ENCODE data around the gene SH3GL1.

The SH3GL1 gene

DNA sequence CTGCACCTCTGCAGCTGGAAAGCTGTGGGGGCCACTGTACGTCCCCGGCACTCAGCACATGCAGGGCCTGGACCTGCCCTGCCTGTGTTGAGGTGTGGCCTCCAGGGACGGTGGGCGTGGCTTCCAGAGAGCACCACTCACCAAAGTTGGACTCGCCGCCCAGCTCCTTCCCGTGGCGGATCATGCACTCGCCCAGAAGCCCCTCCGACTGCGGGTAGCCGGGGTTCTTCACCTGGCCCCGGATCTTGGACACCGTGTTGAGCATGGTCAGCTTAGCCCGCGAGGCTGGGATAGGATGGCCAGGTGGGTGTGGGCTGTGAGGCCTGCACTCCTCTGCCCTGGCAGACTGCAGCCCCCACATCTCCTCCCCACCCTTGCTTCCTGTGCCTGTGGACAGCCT, 35.0 kb downstream of the SH3GL1 start:
- H3K4me3 ChIP-seq (ENCODE audit: low read length) = no peak overlapping the region
- no peak for DNase-seq (ENCODE audit: low read depth)
- TF ChIP-seq, protein P1, sequence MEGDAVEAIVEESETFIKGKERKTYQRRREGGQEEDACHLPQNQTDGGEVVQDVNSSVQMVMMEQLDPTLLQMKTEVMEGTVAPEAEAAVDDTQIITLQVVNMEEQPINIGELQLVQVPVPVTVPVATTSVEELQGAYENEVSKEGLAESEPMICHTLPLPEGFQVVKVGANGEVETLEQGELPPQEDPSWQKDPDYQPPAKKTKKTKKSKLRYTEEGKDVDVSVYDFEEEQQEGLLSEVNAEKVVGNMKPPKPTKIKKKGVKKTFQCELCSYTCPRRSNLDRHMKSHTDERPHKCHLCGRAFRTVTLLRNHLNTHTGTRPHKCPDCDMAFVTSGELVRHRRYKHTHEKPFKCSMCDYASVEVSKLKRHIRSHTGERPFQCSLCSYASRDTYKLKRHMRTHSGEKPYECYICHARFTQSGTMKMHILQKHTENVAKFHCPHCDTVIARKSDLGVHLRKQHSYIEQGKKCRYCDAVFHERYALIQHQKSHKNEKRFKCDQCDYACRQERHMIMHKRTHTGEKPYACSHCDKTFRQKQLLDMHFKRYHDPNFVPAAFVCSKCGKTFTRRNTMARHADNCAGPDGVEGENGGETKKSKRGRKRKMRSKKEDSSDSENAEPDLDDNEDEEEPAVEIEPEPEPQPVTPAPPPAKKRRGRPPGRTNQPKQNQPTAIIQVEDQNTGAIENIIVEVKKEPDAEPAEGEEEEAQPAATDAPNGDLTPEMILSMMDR (conservative IDR thresholded peaks at IDR 0.05; ENCODE audit: low read depth, low read length) = no peak

DNA sequence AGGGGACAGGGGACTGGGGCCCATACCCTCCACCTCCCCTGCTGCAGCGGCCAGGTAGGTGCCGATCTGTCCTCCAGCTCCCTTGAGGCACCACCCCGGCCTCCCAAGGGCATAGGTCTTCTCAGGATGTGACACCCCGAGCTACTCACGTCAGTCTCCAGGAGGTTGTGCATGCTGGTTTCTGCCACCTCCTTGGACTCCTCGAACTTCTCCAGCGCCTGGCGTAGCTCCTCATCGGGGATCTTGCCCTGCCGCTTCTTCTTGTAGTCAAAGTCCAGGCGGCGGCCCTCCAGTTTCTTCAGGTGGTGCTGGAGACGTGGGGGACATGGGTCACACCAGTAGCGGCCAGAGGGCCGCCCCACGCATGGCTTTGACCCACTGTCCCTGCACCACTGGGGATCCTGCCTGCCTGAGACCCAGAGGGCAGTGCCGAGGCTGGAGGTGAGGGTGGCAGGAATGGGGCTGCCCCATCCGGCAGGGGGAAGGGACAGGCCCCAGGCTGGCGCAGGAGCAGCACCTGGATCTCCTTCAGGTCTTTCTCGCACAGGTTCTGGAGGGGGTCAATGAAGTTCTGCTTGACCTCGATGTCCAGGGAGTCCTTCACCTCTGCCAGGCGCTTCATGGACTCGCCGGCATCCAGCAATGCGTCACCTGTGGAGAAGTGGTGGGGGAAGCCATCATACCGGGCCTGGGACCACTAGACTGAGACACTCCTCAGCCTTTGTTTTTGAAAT, 36.6 kb downstream of the SH3GL1 start:
- TF ChIP-seq, protein P1 (conservative IDR thresholded peaks at IDR 0.05; ENCODE audit: low read depth, low read length) = no peak
- no peak for DNase-seq (ENCODE audit: low read depth)
- no peak overlapping the region for H3K4me3 ChIP-seq (ENCODE audit: low read length)

DNA sequence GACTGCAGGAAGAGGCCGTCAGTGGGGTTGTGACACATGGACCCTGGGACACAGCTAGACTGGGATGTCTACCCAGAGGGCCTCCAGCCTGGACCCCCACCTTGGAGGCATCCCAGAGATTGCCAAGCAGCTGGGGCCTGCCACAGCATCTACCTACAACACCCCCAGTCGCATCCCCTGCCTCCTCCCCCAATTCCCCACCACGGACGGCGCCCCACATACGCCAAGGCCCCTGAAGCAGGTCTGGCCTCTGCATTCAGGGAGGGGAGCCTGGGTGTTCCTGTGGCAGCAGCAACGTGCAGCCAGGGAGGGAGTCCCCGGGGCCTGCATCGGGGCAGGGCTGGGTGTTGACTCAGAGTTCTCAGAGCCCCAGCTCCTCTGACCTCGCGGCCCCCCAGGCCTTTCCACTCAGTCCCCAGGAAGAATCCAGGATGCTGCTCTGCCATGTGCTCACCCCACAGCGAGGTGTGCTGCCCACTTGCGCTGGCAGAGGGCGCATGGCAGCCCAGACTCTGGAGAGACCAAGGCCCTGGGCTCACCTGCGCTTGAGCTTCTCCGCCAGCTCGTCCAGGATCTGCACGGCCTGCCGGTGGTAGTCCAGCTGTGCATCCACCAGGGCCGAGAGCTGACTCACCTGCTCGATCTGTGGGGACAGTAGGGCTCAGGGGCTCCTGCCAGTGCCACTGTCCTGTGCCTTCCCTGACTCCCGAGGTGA, 37.4 kb downstream of the SH3GL1 start:
- H3K4me3 ChIP-seq (ENCODE audit: low read length) = no peak overlapping the region
- no peak for DNase-seq (ENCODE audit: low read depth)
- TF ChIP-seq, protein P1 (conservative IDR thresholded peaks at IDR 0.05; ENCODE audit: low read depth, low read length) = peak; percentile 49

DNA sequence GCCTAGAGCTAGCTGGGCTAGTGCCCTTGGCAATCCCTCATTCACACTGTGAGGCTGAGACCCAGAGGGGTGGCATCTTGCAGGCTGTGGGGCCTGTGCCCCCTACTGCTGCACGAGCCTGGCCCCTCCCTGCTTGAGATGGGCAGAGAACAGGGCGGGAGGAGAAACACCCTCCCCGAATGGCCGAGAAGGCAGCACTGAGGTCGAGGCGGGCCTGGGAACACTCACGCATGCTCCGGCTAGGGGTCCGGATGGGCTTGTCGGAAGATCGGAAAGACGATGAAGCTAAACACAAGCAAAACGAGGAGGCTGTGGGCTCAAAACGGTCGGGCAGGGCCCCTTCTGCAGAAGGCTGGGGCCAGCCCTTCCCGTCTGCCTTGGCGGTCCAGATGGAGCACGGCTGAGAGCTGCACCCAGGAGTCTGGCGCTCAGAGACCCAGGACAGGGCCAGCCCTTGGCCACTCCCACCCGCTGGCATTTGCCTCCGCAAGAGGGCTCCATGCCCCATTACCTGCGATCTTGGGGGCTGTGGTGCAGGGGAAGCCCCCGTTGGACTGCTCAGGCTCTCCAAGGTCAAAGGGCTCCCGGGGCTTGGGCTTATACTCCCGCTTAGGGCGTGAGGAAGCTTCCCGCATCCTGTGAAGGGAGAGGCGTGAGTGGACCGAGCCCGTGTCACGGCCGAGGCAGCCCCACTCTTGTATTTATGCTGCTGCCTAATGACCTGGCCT, 38.1 kb downstream of the SH3GL1 start:
- DNase-seq (ENCODE audit: low read depth) = no peak
- TF ChIP-seq, protein P1 (conservative IDR thresholded peaks at IDR 0.05; ENCODE audit: low read depth, low read length) = no peak
- no peak overlapping the region for H3K4me3 ChIP-seq (ENCODE audit: low read length)

DNA sequence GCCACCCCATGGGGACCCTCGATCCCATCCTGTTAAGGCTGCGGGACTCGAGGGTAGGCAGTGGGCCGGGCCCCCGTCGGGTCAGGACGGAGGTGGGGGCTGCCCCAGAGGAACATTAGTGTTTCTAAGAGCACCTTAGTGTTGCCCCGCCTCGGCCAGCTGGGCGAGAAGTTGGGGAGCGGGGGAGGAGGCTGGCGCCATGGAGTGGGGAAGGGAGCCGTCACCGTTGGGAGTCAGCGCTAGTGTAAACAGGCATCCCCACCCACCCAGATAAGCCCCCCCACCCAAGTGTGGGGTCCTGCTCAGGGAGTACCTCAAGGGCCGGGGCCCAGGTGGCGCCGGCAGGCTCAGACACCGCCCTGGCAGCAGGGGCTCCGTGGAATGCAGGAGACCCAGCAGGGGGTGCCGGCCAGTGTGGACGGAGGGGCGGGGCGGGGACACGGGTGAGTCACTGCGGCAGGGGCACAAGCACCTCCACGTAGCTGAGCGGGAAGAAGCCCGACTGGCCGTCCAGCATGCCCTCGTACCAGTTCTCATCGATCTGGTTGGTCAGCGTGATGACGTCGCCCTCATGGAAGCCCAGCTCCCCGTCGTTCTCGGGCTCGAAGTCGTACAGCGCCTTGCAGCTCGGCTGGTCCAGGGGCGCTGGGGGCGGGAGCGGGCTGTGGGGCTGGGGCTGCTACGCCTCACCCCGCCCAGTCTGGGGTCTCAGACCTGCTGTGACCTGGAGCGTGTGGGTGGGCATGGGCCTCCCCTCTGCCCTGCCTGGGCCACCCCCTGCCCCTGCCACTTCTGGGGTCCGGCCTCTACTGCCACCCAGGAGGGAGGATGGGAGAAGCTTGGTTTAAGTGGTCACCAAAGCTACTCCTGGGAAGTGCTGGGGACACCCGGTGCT, 38.9 kb downstream of the SH3GL1 start:
- H3K4me3 ChIP-seq (ENCODE audit: low read length) = no peak overlapping the region
- TF ChIP-seq, protein P1 (conservative IDR thresholded peaks at IDR 0.05; ENCODE audit: low read depth, low read length) = no peak
- no peak for DNase-seq (ENCODE audit: low read depth)

DNA sequence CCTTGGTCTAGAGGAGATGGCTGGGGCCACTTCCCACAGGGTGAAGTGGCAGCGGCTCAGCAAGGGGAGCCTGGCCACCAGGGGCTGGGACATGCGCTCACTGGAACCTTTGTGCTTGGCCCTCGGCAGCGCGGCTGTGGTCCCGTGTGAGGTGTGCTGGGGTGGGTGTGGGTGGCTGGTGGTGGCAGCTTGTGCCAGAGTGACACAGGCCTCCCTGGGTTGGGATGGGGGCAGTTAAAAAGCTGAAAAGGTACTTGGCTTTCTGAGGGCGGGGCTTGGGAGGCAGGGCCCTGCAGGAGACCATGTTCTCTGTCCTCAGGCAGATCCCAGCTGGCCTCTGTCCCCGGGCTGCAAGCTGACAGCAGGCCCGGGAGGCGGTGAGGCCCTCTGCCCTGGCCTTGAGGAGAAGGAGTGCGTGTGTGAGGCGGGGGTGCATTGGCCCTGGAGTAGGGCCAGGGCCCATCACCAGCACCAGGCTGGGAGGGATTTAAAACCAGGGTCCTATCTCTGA, 39.7 kb downstream of the SH3GL1 start:
- TF ChIP-seq, protein P1 (conservative IDR thresholded peaks at IDR 0.05; ENCODE audit: low read depth, low read length) = no peak
- DNase-seq (ENCODE audit: low read depth) = no peak
- H3K4me3 ChIP-seq (ENCODE audit: low read length) = no peak overlapping the region

All from retinal pigment epithelial cell (primary cell).